Body of pancreas (tissue), 4 donors: Measurements from ENCODE around the gene CENPB. TPM values are rescaled to one million over a fixed set of nuclear protein-coding genes. Genes with fewer than 3 reads are reported as not detected.

ENCODE experiments used
- ATAC-seq: fragments of 150-250 bp; one replicate; pipeline ENCODE4 v1.9.1; 2016
- DNase-seq, 4 donors: peaks; one replicate each; pipeline ENCODE4 v3.0.0-alpha.2; 2019
- H3K27ac ChIP-seq, 4 donors: fragments of 200-600 bp; sonication (generic); 1 replicate in 3 of 4; 2 replicates in 1 of 4; pipeline versions ENCODE4 v1.5.1 to v1.6.1; 2016 to 2019; ENCODE audit warnings: mild to moderate bottlenecking in 1 of 4, mixed read lengths in 1 of 4, moderate library complexity in 1 of 4
- H3K27me3 ChIP-seq, 2 donors: fragments of 200-600 bp; sonication (generic); one replicate each; pipeline ENCODE4 v1.6.0; 2016; ENCODE audit warnings: mild to moderate bottlenecking in 1 of 2
- H3K36me3 ChIP-seq, 2 donors: fragments of 200-600 bp; sonication (generic); replicated peaks in 1 of 2; 2 replicates each; pipeline ENCODE4 v1.5.1; 2016; ENCODE audit warnings: low read depth in 2 of 2; ENCODE audit not compliant: insufficient read depth in 1 of 2
- H3K4me1 ChIP-seq: fragments of 200-600 bp; sonication (generic); one replicate; pipeline ENCODE4 v1.6.0; 2016
- H3K4me3 ChIP-seq, 2 donors: fragments of 200-600 bp; sonication (generic); 1 replicate in 1 of 2; 2 replicates in 1 of 2; pipeline ENCODE4 v1.5.1; 2016 to 2019
- H3K9me3 ChIP-seq, 3 donors: fragments of 200-600 bp; sonication (generic); 1 replicate in 2 of 3; 2 replicates in 1 of 3; pipeline ENCODE4 v1.5.1; 2016
- POLR2A ChIP-seq, 3 donors: fragments of 450-650 bp; IDR thresholded peaks; one replicate each; pipeline ENCODE4 v1.6.1; 2016; ENCODE audit warnings: antibody characterized with exemption in 3 of 3, mild to moderate bottlenecking in 2 of 3
- WGBS, 2 donors: methylation state at CpG; one replicate each; pipeline ENCODE4 v1.1.5; 2017; 5-methylcytosine and 5-hydroxymethylcytosine counted together
- intact Hi-C: fragments of 100-400 bp; cut with DNase I; formaldehyde crosslinking; loops from one replicate; pipeline ENCODE4 v1.15.1; 2023
- total RNA-seq, 2 donors: library from RNA; depleted of rRNA; stranded (reverse); fragments of >200 nt; gene quantifications; one replicate each; pipeline ENCODE4 v1.1.0, GENCODE V29; 2016
- TF ChIP-seq, protein P1 (sequence below), 7 experiments: fragments of 450-650 bp in 4 of 7; fragments of 200-600 bp in 3 of 7; sonication (generic) in 3 of 7; IDR thresholded peaks; one replicate each; pipeline ENCODE4 v1.5.1; 2016 to 2019; ENCODE audit warnings: antibody characterized with exemption in 7 of 7

Gene CENPB
- total RNA-seq, 2 donors from 2014 or later: 57.9 to 61.0 TPM

- ATAC-seq: no peak
- 0 to 1% methylated on average over 3 to 20 of the region's 21 CpGs for WGBS, 2 donors
- TF ChIP-seq, protein P1, sequence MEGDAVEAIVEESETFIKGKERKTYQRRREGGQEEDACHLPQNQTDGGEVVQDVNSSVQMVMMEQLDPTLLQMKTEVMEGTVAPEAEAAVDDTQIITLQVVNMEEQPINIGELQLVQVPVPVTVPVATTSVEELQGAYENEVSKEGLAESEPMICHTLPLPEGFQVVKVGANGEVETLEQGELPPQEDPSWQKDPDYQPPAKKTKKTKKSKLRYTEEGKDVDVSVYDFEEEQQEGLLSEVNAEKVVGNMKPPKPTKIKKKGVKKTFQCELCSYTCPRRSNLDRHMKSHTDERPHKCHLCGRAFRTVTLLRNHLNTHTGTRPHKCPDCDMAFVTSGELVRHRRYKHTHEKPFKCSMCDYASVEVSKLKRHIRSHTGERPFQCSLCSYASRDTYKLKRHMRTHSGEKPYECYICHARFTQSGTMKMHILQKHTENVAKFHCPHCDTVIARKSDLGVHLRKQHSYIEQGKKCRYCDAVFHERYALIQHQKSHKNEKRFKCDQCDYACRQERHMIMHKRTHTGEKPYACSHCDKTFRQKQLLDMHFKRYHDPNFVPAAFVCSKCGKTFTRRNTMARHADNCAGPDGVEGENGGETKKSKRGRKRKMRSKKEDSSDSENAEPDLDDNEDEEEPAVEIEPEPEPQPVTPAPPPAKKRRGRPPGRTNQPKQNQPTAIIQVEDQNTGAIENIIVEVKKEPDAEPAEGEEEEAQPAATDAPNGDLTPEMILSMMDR (IDR thresholded peaks at IDR 0.05): no peak
- no peak for TF ChIP-seq POLR2A (IDR thresholded peaks at IDR 0.05)
- intact Hi-C loops: no loop called here
- Histone ChIP-seq H3K4me3 (peak overlapping the region in 1 of 2 donors; percentile 42), H3K36me3 (no peaks in the 10 kb centered on the region), H3K27ac (no peak overlapping the region), H3K4me1 (peaks cover 22% of the 10 kb centered on the region), H3K27me3 (no peaks in the 10 kb centered on the region), H3K9me3 (no peaks in the 10 kb centered on the region)
- no peak for DNase-seq
Observed at GRCh38 chr20:3767110-3767426, 19.5 kb downstream of the CENPB start.

- ATAC-seq: no peak
- WGBS, 2 donors: 41 to 100% methylated on average over 1 to 9 of the region's 9 CpGs
- intact Hi-C loops: no loop called here
- TF ChIP-seq POLR2A (IDR thresholded peaks at IDR 0.05): no peak
- TF ChIP-seq, protein P1 (IDR thresholded peaks at IDR 0.05): no peak
- DNase-seq: no peak
- Histone ChIP-seq H3K36me3 (no peaks in the 10 kb centered on the region), H3K4me1 (peaks cover 22% of the 10 kb centered on the region), H3K4me3 (no peak overlapping the region), H3K9me3 (no peaks in the 10 kb centered on the region), H3K27me3 (no peaks in the 10 kb centered on the region), H3K27ac (no peak overlapping the region)
Observed at GRCh38 chr20:3766422-3767109, 20.0 kb downstream of the CENPB start.

DNA sequence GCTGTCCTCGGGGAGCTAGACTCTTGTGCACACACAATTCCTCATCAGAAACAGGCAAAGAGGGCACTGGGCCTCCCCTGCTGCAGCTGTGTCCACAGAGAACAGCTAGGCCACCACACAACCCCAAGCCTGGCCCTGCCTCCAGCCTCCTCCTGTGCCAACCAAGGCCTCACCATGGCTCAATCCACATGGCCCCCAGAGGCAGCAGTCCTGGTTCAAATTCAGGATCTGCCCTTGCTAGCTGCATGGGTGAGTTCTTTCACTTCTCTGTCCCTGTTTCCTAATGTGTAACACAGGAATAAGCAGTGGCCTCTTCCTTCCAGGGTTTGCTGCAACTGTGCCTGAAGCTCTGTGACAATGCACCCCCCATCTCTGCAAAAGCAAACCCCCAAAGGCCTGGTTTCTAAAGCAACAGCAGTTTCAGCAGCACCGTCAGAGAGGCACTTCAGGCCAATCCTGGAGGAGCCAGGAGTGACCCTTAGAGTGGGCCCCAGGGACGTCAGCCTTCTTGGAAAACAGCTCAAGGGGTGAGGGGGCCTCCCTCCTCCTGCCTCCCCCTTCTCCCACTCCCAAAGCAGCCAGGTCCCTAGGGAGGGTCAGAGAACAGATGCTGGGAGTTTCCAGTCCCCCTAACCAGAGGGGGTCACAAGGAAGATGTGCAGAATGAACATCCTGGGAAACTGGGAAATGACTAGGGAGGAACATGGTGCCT lies 21.2 kb downstream of the CENPB start:
- 77 to 80% methylated on average over 3 of the region's 3 CpGs for WGBS, 2 donors
- no peaks in the 10 kb centered on the region for H3K27me3 ChIP-seq
- H3K4me1 ChIP-seq: peaks cover 22% of the 10 kb centered on the region
- DNase-seq: no peak
- no peak overlapping the region for H3K27ac ChIP-seq
- TF ChIP-seq POLR2A (IDR thresholded peaks at IDR 0.05): no peak
- TF ChIP-seq, protein P1 (IDR thresholded peaks at IDR 0.05): no peak
- intact Hi-C loops: no loop called here
- H3K9me3 ChIP-seq: no peaks in the 10 kb centered on the region
- no peak overlapping the region for H3K4me3 ChIP-seq
- no peaks in the 10 kb centered on the region for H3K36me3 ChIP-seq
- ATAC-seq: no peak

GRCh38 chr20:3764659-3765058 lies 21.9 kb downstream of the CENPB start:
- Histone ChIP-seq H3K36me3 (no peaks in the 10 kb centered on the region), H3K27ac (no peak overlapping the region), H3K4me1 (peaks cover 22% of the 10 kb centered on the region), H3K4me3 (no peak overlapping the region), H3K27me3 (no peaks in the 10 kb centered on the region), H3K9me3 (no peaks in the 10 kb centered on the region)
- no peak for DNase-seq
- no peak for ATAC-seq
- TF ChIP-seq, protein P1 (IDR thresholded peaks at IDR 0.05): no peak
- TF ChIP-seq POLR2A (IDR thresholded peaks at IDR 0.05): no peak
- WGBS, 2 donors: 89 to 93% methylated on average over 3 of the region's 3 CpGs
- intact Hi-C loops: no loop called here
